Parathyroid adenoma (tissue), 2 donors: ENCODE data around the gene NRXN3.

ENCODE experiments used
- H2AFZ ChIP-seq: fragments of 300-600 bp; sonication (generic); one replicate; pipeline ENCODE4 v1.7.0; 2017; ENCODE audit warnings: antibody characterized with exemption, mild to moderate bottlenecking
- H3K27ac ChIP-seq: fragments of 300-600 bp; sonication (generic); one replicate; pipeline ENCODE4 v1.7.0; 2017
- H3K27me3 ChIP-seq: fragments of 300-600 bp; sonication (generic); one replicate; pipeline ENCODE4 v1.7.0; 2017; ENCODE audit warnings: low read length; ENCODE audit not compliant: control insufficient read depth, insufficient read depth
- H3K36me3 ChIP-seq: fragments of 300-600 bp; sonication (generic); one replicate; pipeline ENCODE4 v1.7.0; 2017; ENCODE audit warnings: low read length; ENCODE audit not compliant: control insufficient read depth, insufficient read depth
- H3K4me1 ChIP-seq: fragments of 300-600 bp; sonication (generic); one replicate; pipeline ENCODE4 v1.7.0; 2017; ENCODE audit warnings: control low read depth
- H3K4me2 ChIP-seq: fragments of 300-600 bp; sonication (generic); one replicate; pipeline ENCODE4 v1.7.0; 2017; ENCODE audit warnings: low read length
- H3K4me3 ChIP-seq: fragments of 300-600 bp; sonication (generic); one replicate; pipeline ENCODE4 v1.7.0; 2017; ENCODE audit warnings: low read depth, low read length
- H3K79me2 ChIP-seq: fragments of 300-600 bp; sonication (generic); one replicate; pipeline ENCODE4 v1.7.0; 2017; ENCODE audit warnings: control low read depth
- H3K9ac ChIP-seq: fragments of 300-600 bp; sonication (generic); one replicate; pipeline ENCODE4 v1.7.0; 2017; ENCODE audit warnings: mild to moderate bottlenecking
- H3K9me3 ChIP-seq: fragments of 300-600 bp; sonication (generic); one replicate; pipeline ENCODE4 v1.7.0; 2017; ENCODE audit warnings: low read length; ENCODE audit not compliant: control insufficient read depth
- TF ChIP-seq, protein P1 (sequence below): fragments of 300-600 bp; sonication (generic); IDR thresholded peaks from one replicate; pipeline ENCODE4 v1.7.0; 2017; ENCODE audit warnings: antibody characterized with exemption, mild to moderate bottlenecking
- donor health status: primary hyperparathyroidism.

The NRXN3 gene

DNA sequence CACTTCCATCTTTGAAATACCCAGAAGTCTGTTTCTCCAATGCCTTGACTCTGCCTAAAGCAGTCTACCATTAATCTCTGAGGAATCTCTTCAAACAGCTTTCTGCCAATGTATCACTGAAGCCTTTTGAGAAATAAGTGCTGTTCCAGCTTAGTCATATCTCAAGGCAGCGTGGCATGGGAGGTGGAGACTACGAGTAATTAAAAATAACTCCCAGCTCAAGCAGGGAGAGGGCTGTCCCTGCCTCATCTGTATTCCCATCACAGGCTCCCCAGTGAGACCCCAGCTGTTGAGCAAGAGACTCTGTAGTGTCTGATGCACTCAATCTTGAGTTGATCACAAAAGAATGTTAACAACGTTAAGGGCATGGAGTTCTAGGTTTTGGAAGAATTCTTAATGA, 1340.5 kb downstream of the NRXN3 start:
- no peaks in the 10 kb centered on the region for H3K4me1 ChIP-seq
- no peak overlapping the region for H2AFZ ChIP-seq
- H3K9ac ChIP-seq: no peak overlapping the region
- H3K9me3 ChIP-seq: no peaks in the 10 kb centered on the region
- H3K4me2 ChIP-seq: no peak overlapping the region
- H3K27ac ChIP-seq: no peak overlapping the region
- no peak overlapping the region for H3K4me3 ChIP-seq
- TF ChIP-seq, protein P1, sequence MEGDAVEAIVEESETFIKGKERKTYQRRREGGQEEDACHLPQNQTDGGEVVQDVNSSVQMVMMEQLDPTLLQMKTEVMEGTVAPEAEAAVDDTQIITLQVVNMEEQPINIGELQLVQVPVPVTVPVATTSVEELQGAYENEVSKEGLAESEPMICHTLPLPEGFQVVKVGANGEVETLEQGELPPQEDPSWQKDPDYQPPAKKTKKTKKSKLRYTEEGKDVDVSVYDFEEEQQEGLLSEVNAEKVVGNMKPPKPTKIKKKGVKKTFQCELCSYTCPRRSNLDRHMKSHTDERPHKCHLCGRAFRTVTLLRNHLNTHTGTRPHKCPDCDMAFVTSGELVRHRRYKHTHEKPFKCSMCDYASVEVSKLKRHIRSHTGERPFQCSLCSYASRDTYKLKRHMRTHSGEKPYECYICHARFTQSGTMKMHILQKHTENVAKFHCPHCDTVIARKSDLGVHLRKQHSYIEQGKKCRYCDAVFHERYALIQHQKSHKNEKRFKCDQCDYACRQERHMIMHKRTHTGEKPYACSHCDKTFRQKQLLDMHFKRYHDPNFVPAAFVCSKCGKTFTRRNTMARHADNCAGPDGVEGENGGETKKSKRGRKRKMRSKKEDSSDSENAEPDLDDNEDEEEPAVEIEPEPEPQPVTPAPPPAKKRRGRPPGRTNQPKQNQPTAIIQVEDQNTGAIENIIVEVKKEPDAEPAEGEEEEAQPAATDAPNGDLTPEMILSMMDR: no peak
- H3K36me3 ChIP-seq: no peaks in the 10 kb centered on the region
- no peaks in the 10 kb centered on the region for H3K79me2 ChIP-seq
- H3K27me3 ChIP-seq: no peaks in the 10 kb centered on the region

DNA sequence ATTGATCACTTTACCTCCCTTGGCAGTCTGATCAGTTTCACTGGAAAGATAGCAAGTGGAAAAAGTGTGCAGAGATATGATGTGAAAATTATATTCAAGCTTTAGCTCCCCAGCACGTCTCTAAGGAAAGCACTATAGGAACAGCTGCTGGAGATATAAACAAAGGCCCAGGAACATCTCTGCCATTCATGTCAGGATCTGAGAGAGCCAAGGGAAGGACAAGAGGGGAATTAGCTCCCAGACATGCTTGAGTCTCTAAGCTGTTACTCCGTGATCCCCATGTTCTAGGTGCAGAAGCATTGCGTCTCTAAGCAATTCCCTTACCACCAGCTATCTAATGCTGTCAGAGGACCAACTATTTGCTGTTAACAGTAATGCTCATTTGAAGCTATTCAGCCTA, 1341.0 kb downstream of the NRXN3 start:
- Histone ChIP-seq H3K4me3 (no peak overlapping the region), H3K4me1 (no peaks in the 10 kb centered on the region), H3K27ac (no peak overlapping the region), H3K27me3 (no peaks in the 10 kb centered on the region), H3K36me3 (no peaks in the 10 kb centered on the region), H3K4me2 (no peak overlapping the region), H3K9ac (no peak overlapping the region), H3K79me2 (no peaks in the 10 kb centered on the region), H3K9me3 (no peaks in the 10 kb centered on the region), H2AFZ (no peak overlapping the region)
- TF ChIP-seq, protein P1: no peak

DNA sequence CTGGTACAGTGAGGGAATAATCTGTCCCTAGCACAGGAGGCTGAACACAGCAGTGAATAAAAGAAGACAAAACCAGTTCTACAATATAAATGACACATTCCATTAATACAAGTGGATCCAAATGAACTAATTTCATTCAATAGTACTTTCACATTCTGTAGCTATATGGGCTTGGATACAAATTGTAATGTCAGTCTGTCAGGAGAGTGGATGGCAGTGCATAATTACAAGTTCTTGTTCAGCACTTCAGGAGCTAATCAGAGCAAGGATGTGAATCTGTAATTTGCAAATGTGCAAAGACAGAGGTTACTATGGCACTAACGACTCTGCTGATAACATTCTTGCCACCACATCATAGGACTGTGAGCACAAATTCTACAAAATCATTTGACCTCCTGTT, 1343.3 kb downstream of the NRXN3 start:
- H3K36me3 ChIP-seq: no peaks in the 10 kb centered on the region
- TF ChIP-seq, protein P1: no peak
- H3K4me1 ChIP-seq: no peaks in the 10 kb centered on the region
- no peak overlapping the region for H3K4me3 ChIP-seq
- no peaks in the 10 kb centered on the region for H3K27me3 ChIP-seq
- H2AFZ ChIP-seq: no peak overlapping the region
- no peak overlapping the region for H3K9ac ChIP-seq
- no peak overlapping the region for H3K4me2 ChIP-seq
- H3K9me3 ChIP-seq: no peaks in the 10 kb centered on the region
- no peak overlapping the region for H3K27ac ChIP-seq
- no peaks in the 10 kb centered on the region for H3K79me2 ChIP-seq

DNA sequence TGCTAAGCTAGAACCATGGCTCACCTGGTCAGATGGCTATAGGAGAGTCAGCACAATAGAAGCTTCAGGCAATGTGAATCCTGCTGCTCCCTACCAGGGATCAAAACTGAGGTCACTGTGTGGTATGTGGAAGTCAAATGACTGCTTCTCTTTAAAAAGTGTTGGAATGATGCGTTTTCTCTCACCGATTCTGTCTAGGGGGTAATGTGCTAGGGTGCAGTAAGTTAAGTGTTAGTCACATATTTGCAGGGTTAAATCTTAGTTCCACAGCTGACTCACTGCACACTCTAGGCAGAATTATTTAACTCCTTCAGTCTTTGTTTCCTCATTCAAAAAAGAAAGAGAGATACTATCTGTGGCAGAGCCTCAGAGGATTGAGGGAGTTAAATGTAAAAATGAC, 1344.5 kb downstream of the NRXN3 start:
- H3K27me3 ChIP-seq: no peaks in the 10 kb centered on the region
- no peak overlapping the region for H2AFZ ChIP-seq
- TF ChIP-seq, protein P1: no peak
- H3K27ac ChIP-seq: no peak overlapping the region
- no peaks in the 10 kb centered on the region for H3K79me2 ChIP-seq
- no peak overlapping the region for H3K9ac ChIP-seq
- no peak overlapping the region for H3K4me2 ChIP-seq
- H3K4me3 ChIP-seq: no peak overlapping the region
- no peaks in the 10 kb centered on the region for H3K36me3 ChIP-seq
- H3K9me3 ChIP-seq: no peaks in the 10 kb centered on the region
- H3K4me1 ChIP-seq: no peaks in the 10 kb centered on the region

DNA sequence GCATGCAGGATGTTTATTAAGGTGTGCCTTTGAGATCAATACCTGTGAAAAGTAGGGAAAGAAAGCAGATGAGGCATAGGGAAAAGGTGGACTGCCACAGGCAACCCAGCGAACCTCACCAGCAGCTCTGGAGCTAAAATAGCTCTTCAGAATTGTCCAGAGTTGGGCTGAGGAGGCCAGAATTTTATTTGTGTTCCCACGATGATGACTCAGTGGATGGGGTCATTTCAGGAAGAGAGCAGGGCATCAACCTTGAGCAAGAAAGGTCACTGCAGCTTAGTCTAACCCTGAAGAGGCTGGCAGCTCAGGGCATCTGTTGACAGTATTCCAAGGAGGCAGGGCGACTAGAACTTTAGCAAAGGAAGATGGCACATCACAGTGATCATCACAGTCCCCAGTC, 1345.0 kb downstream of the NRXN3 start:
- Histone ChIP-seq H3K36me3 (no peaks in the 10 kb centered on the region), H3K9ac (no peak overlapping the region), H3K4me2 (no peak overlapping the region), H3K79me2 (no peaks in the 10 kb centered on the region), H3K9me3 (no peaks in the 10 kb centered on the region), H3K27ac (no peak overlapping the region), H3K4me1 (no peaks in the 10 kb centered on the region), H3K4me3 (no peak overlapping the region), H3K27me3 (no peaks in the 10 kb centered on the region), H2AFZ (no peak overlapping the region)
- TF ChIP-seq, protein P1: no peak
